Measurements from ENCODE around the gene MICALL2. TPM values are rescaled to one million over a fixed set of nuclear protein-coding genes. Genes with fewer than 3 reads are reported as not detected.

The MICALL2 gene
- total RNA-seq, 2 donors from 2014 or later, result 1.8 to 5.1 TPM

GRCh38 chr7:1431226-1431625, 28.0 kb downstream of the MICALL2 start:
- no peak for ATAC-seq (replicated peaks)
- H3K9me3 Mint-ChIP-seq, result no peaks in the 10 kb centered on the region
- H3K36me3 Mint-ChIP-seq (ENCODE audit: low read depth), result no peaks in the 10 kb centered on the region
- no peak overlapping the region for H3K27ac Mint-ChIP-seq
- peaks cover 3% of the 10 kb centered on the region for H3K27me3 Mint-ChIP-seq
- H3K4me3 Mint-ChIP-seq, result no peak overlapping the region
- H3K4me1 Mint-ChIP-seq, result peaks cover 4% of the 10 kb centered on the region

- Mint-ChIP-seq H3K27ac (no peak overlapping the region), H3K9me3 (no peaks in the 10 kb centered on the region), H3K36me3 (ENCODE audit: low read depth) (no peaks in the 10 kb centered on the region), H3K27me3 (peaks cover 3% of the 10 kb centered on the region), H3K4me1 (peaks cover 4% of the 10 kb centered on the region), H3K4me3 (no peak overlapping the region)
- no peak for ATAC-seq (replicated peaks)
These were observed 29.0 kb downstream of the MICALL2 start for GRCh38 chr7:1430056-1430845.

GRCh38 chr7:1428941-1429501, 30.2 kb downstream of the MICALL2 start:
- no peak overlapping the region for H3K27ac Mint-ChIP-seq
- H3K36me3 Mint-ChIP-seq (ENCODE audit: low read depth), result no peaks in the 10 kb centered on the region
- H3K4me1 Mint-ChIP-seq, result peaks cover 4% of the 10 kb centered on the region
- no peaks in the 10 kb centered on the region for H3K9me3 Mint-ChIP-seq
- ATAC-seq (replicated peaks), result no peak
- H3K4me3 Mint-ChIP-seq, result no peak overlapping the region
- peaks cover 3% of the 10 kb centered on the region for H3K27me3 Mint-ChIP-seq

GRCh38 chr7:1427064-1427657, 32.1 kb downstream of the MICALL2 start:
- no peak for ATAC-seq (replicated peaks)
- H3K27me3 Mint-ChIP-seq, result peaks cover 10% of the 10 kb centered on the region
- no peaks in the 10 kb centered on the region for H3K36me3 Mint-ChIP-seq (ENCODE audit: low read depth)
- H3K9me3 Mint-ChIP-seq, result no peaks in the 10 kb centered on the region
- peaks cover under 1% of the 10 kb centered on the region for H3K4me1 Mint-ChIP-seq
- no peak overlapping the region for H3K27ac Mint-ChIP-seq
- H3K4me3 Mint-ChIP-seq, result no peak overlapping the region

- H3K4me3 Mint-ChIP-seq, result no peak overlapping the region
- no peak overlapping the region for H3K27ac Mint-ChIP-seq
- H3K27me3 Mint-ChIP-seq, result peaks cover 10% of the 10 kb centered on the region
- no peaks in the 10 kb centered on the region for H3K9me3 Mint-ChIP-seq
- H3K36me3 Mint-ChIP-seq (ENCODE audit: low read depth), result no peaks in the 10 kb centered on the region
- no peak for ATAC-seq (replicated peaks)
- no peaks in the 10 kb centered on the region for H3K4me1 Mint-ChIP-seq
These were observed 32.8 kb downstream of the MICALL2 start for GRCh38 chr7:1426474-1426873.

GRCh38 chr7:1425292-1426136, 33.8 kb downstream of the MICALL2 start:
- ATAC-seq (replicated peaks), result no peak
- Mint-ChIP-seq H3K4me3 (no peak overlapping the region), H3K36me3 (ENCODE audit: low read depth) (no peaks in the 10 kb centered on the region), H3K4me1 (no peaks in the 10 kb centered on the region), H3K9me3 (no peaks in the 10 kb centered on the region), H3K27me3 (peaks cover 10% of the 10 kb centered on the region), H3K27ac (no peak overlapping the region)

GRCh38 chr7:1424041-1424440, 35.2 kb downstream of the MICALL2 start:
- Mint-ChIP-seq H3K36me3 (ENCODE audit: low read depth) (no peaks in the 10 kb centered on the region), H3K4me1 (no peaks in the 10 kb centered on the region), H3K9me3 (no peaks in the 10 kb centered on the region), H3K27ac (no peak overlapping the region), H3K27me3 (peaks cover 10% of the 10 kb centered on the region), H3K4me3 (no peak overlapping the region)
- ATAC-seq (replicated peaks), result no peak

GRCh38 chr7:1423264-1423811, 35.9 kb downstream of the MICALL2 start:
- no peak overlapping the region for H3K27ac Mint-ChIP-seq
- H3K27me3 Mint-ChIP-seq, result peaks cover 10% of the 10 kb centered on the region
- no peaks in the 10 kb centered on the region for H3K36me3 Mint-ChIP-seq (ENCODE audit: low read depth)
- no peak overlapping the region for H3K4me3 Mint-ChIP-seq
- no peaks in the 10 kb centered on the region for H3K9me3 Mint-ChIP-seq
- H3K4me1 Mint-ChIP-seq, result peaks cover 3% of the 10 kb centered on the region
- no peak for ATAC-seq (replicated peaks)

- ATAC-seq (replicated peaks), result no peak
- H3K27me3 Mint-ChIP-seq, result peaks cover 10% of the 10 kb centered on the region
- H3K27ac Mint-ChIP-seq, result no peak overlapping the region
- no peak overlapping the region for H3K4me3 Mint-ChIP-seq
- peaks cover 8% of the 10 kb centered on the region for H3K4me1 Mint-ChIP-seq
- H3K36me3 Mint-ChIP-seq (ENCODE audit: low read depth), result no peaks in the 10 kb centered on the region
- no peaks in the 10 kb centered on the region for H3K9me3 Mint-ChIP-seq
These were observed 36.6 kb downstream of the MICALL2 start for GRCh38 chr7:1422512-1423263.

GRCh38 chr7:1421946-1422345, 37.3 kb downstream of the MICALL2 start:
- H3K9me3 Mint-ChIP-seq, result no peaks in the 10 kb centered on the region
- peaks cover 14% of the 10 kb centered on the region for H3K4me1 Mint-ChIP-seq
- peaks cover 10% of the 10 kb centered on the region for H3K27me3 Mint-ChIP-seq
- no peak overlapping the region for H3K27ac Mint-ChIP-seq
- ATAC-seq (replicated peaks), result no peak
- H3K36me3 Mint-ChIP-seq (ENCODE audit: low read depth), result no peaks in the 10 kb centered on the region
- no peak overlapping the region for H3K4me3 Mint-ChIP-seq

- peaks cover 12% of the 10 kb centered on the region for H3K27me3 Mint-ChIP-seq
- H3K27ac Mint-ChIP-seq, result no peak overlapping the region
- ATAC-seq (replicated peaks), result no peak
- H3K36me3 Mint-ChIP-seq (ENCODE audit: low read depth), result no peaks in the 10 kb centered on the region
- H3K4me1 Mint-ChIP-seq, result peaks cover 15% of the 10 kb centered on the region
- no peaks in the 10 kb centered on the region for H3K9me3 Mint-ChIP-seq
- no peak overlapping the region for H3K4me3 Mint-ChIP-seq
These were observed 38.1 kb downstream of the MICALL2 start for GRCh38 chr7:1421020-1421790.

GRCh38 chr7:1419688-1420087, 39.6 kb downstream of the MICALL2 start:
- Mint-ChIP-seq H3K4me1 (peaks cover 15% of the 10 kb centered on the region), H3K36me3 (ENCODE audit: low read depth) (no peaks in the 10 kb centered on the region), H3K9me3 (no peaks in the 10 kb centered on the region), H3K27me3 (peaks cover 14% of the 10 kb centered on the region), H3K27ac (no peak overlapping the region), H3K4me3 (no peak overlapping the region)
- ATAC-seq (replicated peaks), result no peak

- H3K27me3 Mint-ChIP-seq, result peaks cover 14% of the 10 kb centered on the region
- peaks cover 15% of the 10 kb centered on the region for H3K4me1 Mint-ChIP-seq
- H3K9me3 Mint-ChIP-seq, result no peaks in the 10 kb centered on the region
- H3K4me3 Mint-ChIP-seq, result no peak overlapping the region
- H3K27ac Mint-ChIP-seq, result no peak overlapping the region
- H3K36me3 Mint-ChIP-seq (ENCODE audit: low read depth), result no peaks in the 10 kb centered on the region
- no peak for ATAC-seq (replicated peaks)
These were observed 40.0 kb downstream of the MICALL2 start for GRCh38 chr7:1419310-1419634.
